Naive thymus-derived CD4-positive, alpha-beta T cell (primary cell): Measurements from ENCODE around the gene CADPS. TPM values are rescaled to one million over a fixed set of nuclear protein-coding genes. Genes with fewer than 3 reads are reported as not detected.

Experiments
- ATAC-seq: fragments of 150-1000 bp; cut with Tn5 transposase; 2 replicates; pipeline ENCODE4 v1.10.0; 2021; ENCODE audit warnings: mild to moderate bottlenecking, moderate library complexity
- CTCF ChIA-PET: fragments of 350-600 bp; sonication (Branson Sonifier 250); formaldehyde crosslinking; loops from one replicate; lab custom pipeline; 2021; ENCODE audit warnings: antibody characterized with exemption; lab: Charles Lee
- POLR2A ChIA-PET: fragments of 350-600 bp; sonication (Branson Sonifier 250); formaldehyde crosslinking; loops from one replicate; lab custom pipeline; 2021; ENCODE audit warnings: antibody characterized with exemption, inconsistent platforms; lab: Charles Lee
- DNase-seq, 9 donors: peaks; one replicate each; pipeline versions ENCODE4 v3.0.0 to v3.0.0-alpha.2; 2020 to 2022; ENCODE audit warnings: mixed read lengths in 1 of 9
- H3K27ac ChIP-seq: one replicate; pipeline ENCODE4 v1.7.0; 2013; ENCODE audit warnings: mild to moderate bottlenecking, low read depth, low read length, moderate library complexity
- H3K27me3 ChIP-seq, 2 donors: one replicate each; pipeline ENCODE4 v1.7.0; 2013; ENCODE audit warnings: low read length in 2 of 2, mild to moderate bottlenecking in 2 of 2, moderate library complexity in 2 of 2; ENCODE audit not compliant: control insufficient read depth in 2 of 2, insufficient read depth in 2 of 2
- H3K36me3 ChIP-seq, 3 experiments: 1 replicate in 2 of 3; 2 replicates in 1 of 3; pipeline ENCODE4 v1.7.0; 2013; ENCODE audit warnings: low read length in 3 of 3, mild to moderate bottlenecking in 3 of 3, moderate library complexity in 1 of 3; ENCODE audit not compliant: insufficient read depth in 3 of 3, control insufficient read depth in 2 of 3
- H3K4me1 ChIP-seq, 2 donors: one replicate each; pipeline ENCODE4 v1.7.0; 2013; ENCODE audit warnings: low read length in 2 of 2, mild to moderate bottlenecking in 2 of 2, moderate library complexity in 1 of 2; ENCODE audit not compliant: control insufficient read depth in 2 of 2, insufficient read depth in 2 of 2
- H3K4me3 ChIP-seq: 2 replicates; pipeline ENCODE4 v1.7.0; 2013; ENCODE audit warnings: mild to moderate bottlenecking, low read length
- H3K9me3 ChIP-seq, 3 experiments: 1 replicate in 2 of 3; 2 replicates in 1 of 3; pipeline ENCODE4 v1.7.0; 2013; ENCODE audit warnings: low read length in 3 of 3; ENCODE audit not compliant: control insufficient read depth in 2 of 3
- H3K27ac Mint-ChIP-seq, 9 donors: one replicate each; pipeline ENCODE4 v1.8.0; 2020 to 2022; ENCODE audit warnings: mixed read lengths in 9 of 9, mild to moderate bottlenecking in 8 of 9, moderate library complexity in 5 of 9, inconsistent platforms in 2 of 9
- H3K27me3 Mint-ChIP-seq, 5 donors: one replicate each; pipeline ENCODE4 v1.8.0; 2021 to 2022; ENCODE audit warnings: mixed read lengths in 5 of 5, mild to moderate bottlenecking in 1 of 5
- H3K36me3 Mint-ChIP-seq, 5 donors: one replicate each; pipeline ENCODE4 v1.8.0; 2020 to 2022; ENCODE audit warnings: mixed read lengths in 5 of 5, mild to moderate bottlenecking in 3 of 5, inconsistent platforms in 1 of 5
- H3K4me1 Mint-ChIP-seq, 7 donors: one replicate each; pipeline ENCODE4 v1.8.0; 2020 to 2022; ENCODE audit warnings: mixed read lengths in 7 of 7, mild to moderate bottlenecking in 3 of 7, inconsistent platforms in 1 of 7
- H3K4me3 Mint-ChIP-seq, 10 donors: one replicate each; pipeline ENCODE4 v1.8.0; 2020 to 2022; ENCODE audit warnings: mild to moderate bottlenecking in 10 of 10, mixed read lengths in 10 of 10, moderate library complexity in 6 of 10, inconsistent platforms in 2 of 10
- H3K9me3 Mint-ChIP-seq, 11 donors: one replicate each; pipeline ENCODE4 v1.8.0; 2020 to 2022; ENCODE audit warnings: mixed read lengths in 11 of 11, mild to moderate bottlenecking in 4 of 11, inconsistent platforms in 1 of 11, moderate library complexity in 1 of 11
- intact Hi-C, 2 donors: fragments of 100-400 bp; cut with micrococcal nuclease; formaldehyde crosslinking; loops; one replicate each; pipeline ENCODE4 v1.15.1; 2023
- polyA plus RNA-seq, 2 donors: library from polyadenylated mRNA; unstranded; fragments of 300-500 nt; fragmentation: Illumina TruSeq; gene quantifications; one replicate each; pipeline ENCODE4 v1.2.3, GENCODE V29; 2021
- total RNA-seq, 6 experiments: library from RNA in 5 of 6; stranded (reverse) in 5 of 6; gene quantifications; 1 replicate in 5 of 6; 2 replicates in 1 of 6; pipeline ENCODE4 v1.2.3 and lab custom pipeline; 2021 to 2026

CADPS gene
- total and polyA plus RNA-seq, 7 experiments from 2014 or later, result not detected

- H3K4me3 ChIP-seq, result no peak overlapping the region
- Mint-ChIP-seq H3K4me3 (no peak overlapping the region), H3K27ac (no peak overlapping the region), H3K27me3 (peaks cover 0 to 12% (median 5%) of the 10 kb centered on the region in 5 donors), H3K36me3 (no peaks in the 10 kb centered on the region), H3K9me3 (no peaks in the 10 kb centered on the region), H3K4me1 (no peaks in the 10 kb centered on the region)
- no peaks in the 10 kb centered on the region for H3K36me3 ChIP-seq
- DNase-seq, result no peak
- no peaks in the 10 kb centered on the region for H3K4me1 ChIP-seq
- no peaks in the 10 kb centered on the region for H3K9me3 ChIP-seq
- no peak for ATAC-seq
- no peak overlapping the region for H3K27ac ChIP-seq
- POLR2A ChIA-PET, result no interaction called here
- CTCF ChIA-PET, result no interaction called here
- H3K27me3 ChIP-seq, result no peaks in the 10 kb centered on the region
- intact Hi-C loops, result no loop called here
Measured at GRCh38 chr3:62479326-62479725, 395.9 kb downstream of the CADPS start.

- POLR2A ChIA-PET, result no interaction called here
- Mint-ChIP-seq H3K36me3 (no peaks in the 10 kb centered on the region), H3K9me3 (peaks cover 0 to 2% (median 0%) of the 10 kb centered on the region in 11 donors), H3K4me3 (no peak overlapping the region), H3K27ac (no peak overlapping the region), H3K4me1 (no peaks in the 10 kb centered on the region), H3K27me3 (peaks cover 0 to 5% (median 0%) of the 10 kb centered on the region in 5 donors)
- Histone ChIP-seq H3K4me1 (no peaks in the 10 kb centered on the region), H3K27me3 (no peaks in the 10 kb centered on the region), H3K27ac (no peak overlapping the region), H3K9me3 (no peaks in the 10 kb centered on the region), H3K36me3 (no peaks in the 10 kb centered on the region), H3K4me3 (no peak overlapping the region)
- CTCF ChIA-PET, result no interaction called here
- ATAC-seq (no peak), DNase-seq (no peak)
- intact Hi-C loops, result no loop called here
Measured at GRCh38 chr3:62475306-62475705, 399.9 kb downstream of the CADPS start.

DNA sequence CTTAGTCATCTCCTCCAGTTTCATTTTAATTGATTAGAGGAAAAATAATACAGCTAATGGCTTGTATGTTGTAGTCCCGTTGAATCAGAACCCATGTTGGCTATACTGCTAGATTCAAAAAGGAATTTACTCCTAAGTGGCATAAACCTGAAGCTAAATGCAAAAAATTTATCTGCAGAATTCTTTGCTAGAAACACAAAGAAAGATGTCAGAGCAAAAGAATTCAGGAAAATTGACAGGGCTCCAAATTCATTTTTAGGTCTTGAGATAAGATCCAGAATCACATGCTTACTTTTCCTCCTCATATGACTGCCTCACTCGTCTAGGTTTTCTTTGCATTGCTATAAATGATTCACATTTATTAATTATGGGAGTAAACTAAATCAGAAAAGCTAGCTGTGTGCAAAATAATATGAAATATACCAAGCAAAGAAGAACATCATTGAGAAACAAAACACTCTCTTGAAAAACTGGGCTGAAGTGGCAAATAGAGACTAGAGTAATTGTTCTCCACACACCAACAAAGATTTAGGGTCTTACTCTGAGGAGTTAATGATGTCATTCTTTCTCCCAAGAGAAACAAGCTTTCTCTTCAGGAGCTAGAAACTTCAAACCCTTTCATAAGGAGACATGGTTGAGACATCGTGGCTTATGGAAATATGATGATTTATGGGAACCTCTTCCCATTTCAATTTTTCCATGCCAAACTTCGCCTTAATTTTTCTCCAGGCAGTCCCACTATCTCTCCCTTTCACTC lies 407.1 kb downstream of the CADPS start:
- H3K4me1 ChIP-seq, result no peaks in the 10 kb centered on the region
- ChIA-PET POLR2A (no interaction called here), CTCF (no interaction called here)
- DNase-seq (no peak), ATAC-seq (no peak)
- H3K4me3 ChIP-seq, result no peak overlapping the region
- H3K36me3 ChIP-seq, result no peaks in the 10 kb centered on the region
- Mint-ChIP-seq H3K9me3 (peaks cover 0 to 3% (median 0%) of the 10 kb centered on the region in 11 donors), H3K27ac (no peak overlapping the region), H3K36me3 (no peaks in the 10 kb centered on the region), H3K4me1 (no peaks in the 10 kb centered on the region), H3K4me3 (no peak overlapping the region), H3K27me3 (peaks cover 0 to 9% (median 2%) of the 10 kb centered on the region in 5 donors)
- intact Hi-C loops, result no loop called here
- H3K27me3 ChIP-seq, result no peaks in the 10 kb centered on the region
- H3K9me3 ChIP-seq, result no peaks in the 10 kb centered on the region
- no peak overlapping the region for H3K27ac ChIP-seq

- ChIA-PET POLR2A (no interaction called here), CTCF (no interaction called here)
- ATAC-seq (no peak), DNase-seq (no peak)
- Histone ChIP-seq H3K4me3 (no peak overlapping the region), H3K27me3 (no peaks in the 10 kb centered on the region), H3K4me1 (no peaks in the 10 kb centered on the region), H3K9me3 (no peaks in the 10 kb centered on the region), H3K36me3 (no peaks in the 10 kb centered on the region), H3K27ac (no peak overlapping the region)
- Mint-ChIP-seq H3K36me3 (no peaks in the 10 kb centered on the region), H3K4me1 (no peaks in the 10 kb centered on the region), H3K27me3 (peaks cover 0 to 18% (median 5%) of the 10 kb centered on the region in 5 donors), H3K4me3 (no peak overlapping the region), H3K9me3 (peaks cover 0 to 1% (median 0%) of the 10 kb centered on the region in 11 donors), H3K27ac (no peak overlapping the region)
- intact Hi-C loops, result no loop called here
Measured at GRCh38 chr3:62462788-62463187, 412.4 kb downstream of the CADPS start.

- POLR2A ChIA-PET, result no interaction called here
- ATAC-seq, result no peak
- CTCF ChIA-PET, result no interaction called here
- no peak overlapping the region for H3K27ac Mint-ChIP-seq
- H3K4me3 Mint-ChIP-seq, result no peak overlapping the region
- DNase-seq, result no peak
- intact Hi-C loops, result no loop called here
- Histone ChIP-seq H3K27ac (no peak overlapping the region), H3K9me3 (no peaks in the 10 kb centered on the region), H3K4me3 (no peak overlapping the region), H3K4me1 (no peaks in the 10 kb centered on the region), H3K27me3 (no peaks in the 10 kb centered on the region), H3K36me3 (no peaks in the 10 kb centered on the region)
- peaks cover 0 to 1% (median 0%) of the 10 kb centered on the region in 11 donors for H3K9me3 Mint-ChIP-seq
- no peaks in the 10 kb centered on the region for H3K4me1 Mint-ChIP-seq
- H3K27me3 Mint-ChIP-seq, result peaks cover 0 to 18% (median 5%) of the 10 kb centered on the region in 5 donors
- H3K36me3 Mint-ChIP-seq, result no peaks in the 10 kb centered on the region
Measured at GRCh38 chr3:62462104-62462762, 413.0 kb downstream of the CADPS start.

GRCh38 chr3:62454916-62455315 lies 420.3 kb downstream of the CADPS start:
- POLR2A ChIA-PET, result no interaction called here
- no peak overlapping the region for H3K27ac ChIP-seq
- intact Hi-C loops, result no loop called here
- no peaks in the 10 kb centered on the region for H3K27me3 ChIP-seq
- H3K4me3 ChIP-seq, result no peak overlapping the region
- H3K36me3 ChIP-seq, result no peaks in the 10 kb centered on the region
- Mint-ChIP-seq H3K27ac (no peak overlapping the region), H3K9me3 (peaks cover 0 to 1% (median 0%) of the 10 kb centered on the region in 11 donors), H3K36me3 (no peaks in the 10 kb centered on the region), H3K4me1 (peaks cover 0 to 16% (median 5%) of the 10 kb centered on the region in 7 donors), H3K4me3 (no peak overlapping the region), H3K27me3 (peaks cover 0 to 13% (median 3%) of the 10 kb centered on the region in 5 donors)
- CTCF ChIA-PET, result no interaction called here
- H3K4me1 ChIP-seq, result no peaks in the 10 kb centered on the region
- DNase-seq (no peak), ATAC-seq (no peak)
- H3K9me3 ChIP-seq, result no peaks in the 10 kb centered on the region
